AG09309 (cell line): Measurements from ENCODE around the gene TEKT2.

Experiments
- DNase-seq: peaks from one replicate; pipeline ENCODE4 v3.0.0-alpha.2; 2010; ENCODE audit warnings: low read depth
- H3K4me3 ChIP-seq: 2 replicates; pipeline ENCODE4 v1.5.1; 2011; ENCODE audit warnings: mild to moderate bottlenecking, low read depth, low read length, moderate library complexity; ENCODE audit not compliant: control insufficient read depth
- TF ChIP-seq, protein P1 (sequence below): IDR thresholded peaks from 2 replicates; pipeline ENCODE4 v1.5.1; 2011; ENCODE audit warnings: mild to moderate bottlenecking, low read depth, low read length, inconsistent platforms; ENCODE audit not compliant: insufficient read depth, control insufficient read depth; ENCODE audit errors: missing control alignments

The TEKT2 gene

DNA sequence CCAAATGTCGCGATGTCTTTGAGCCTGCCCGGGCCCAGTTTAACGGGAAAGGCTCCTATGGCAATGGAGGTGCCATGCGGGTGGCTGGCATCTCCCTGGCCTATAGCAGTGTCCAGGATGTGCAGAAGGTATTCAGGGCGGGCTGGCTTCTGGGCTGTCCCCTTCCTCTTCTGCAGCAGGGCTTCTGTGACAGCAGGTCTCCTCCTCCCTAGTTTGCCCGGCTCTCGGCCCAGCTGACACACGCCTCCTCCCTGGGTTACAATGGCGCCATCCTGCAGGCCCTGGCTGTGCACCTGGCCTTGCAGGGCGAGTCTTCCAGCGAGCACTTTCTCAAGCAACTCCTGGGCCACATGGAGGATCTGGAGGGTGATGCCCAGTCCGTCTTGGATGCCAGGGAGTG, 7.8 kb downstream of the TEKT2 start:
- no peak for DNase-seq
- TF ChIP-seq, protein P1, sequence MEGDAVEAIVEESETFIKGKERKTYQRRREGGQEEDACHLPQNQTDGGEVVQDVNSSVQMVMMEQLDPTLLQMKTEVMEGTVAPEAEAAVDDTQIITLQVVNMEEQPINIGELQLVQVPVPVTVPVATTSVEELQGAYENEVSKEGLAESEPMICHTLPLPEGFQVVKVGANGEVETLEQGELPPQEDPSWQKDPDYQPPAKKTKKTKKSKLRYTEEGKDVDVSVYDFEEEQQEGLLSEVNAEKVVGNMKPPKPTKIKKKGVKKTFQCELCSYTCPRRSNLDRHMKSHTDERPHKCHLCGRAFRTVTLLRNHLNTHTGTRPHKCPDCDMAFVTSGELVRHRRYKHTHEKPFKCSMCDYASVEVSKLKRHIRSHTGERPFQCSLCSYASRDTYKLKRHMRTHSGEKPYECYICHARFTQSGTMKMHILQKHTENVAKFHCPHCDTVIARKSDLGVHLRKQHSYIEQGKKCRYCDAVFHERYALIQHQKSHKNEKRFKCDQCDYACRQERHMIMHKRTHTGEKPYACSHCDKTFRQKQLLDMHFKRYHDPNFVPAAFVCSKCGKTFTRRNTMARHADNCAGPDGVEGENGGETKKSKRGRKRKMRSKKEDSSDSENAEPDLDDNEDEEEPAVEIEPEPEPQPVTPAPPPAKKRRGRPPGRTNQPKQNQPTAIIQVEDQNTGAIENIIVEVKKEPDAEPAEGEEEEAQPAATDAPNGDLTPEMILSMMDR = no peak
- H3K4me3 ChIP-seq = no peak overlapping the region

DNA sequence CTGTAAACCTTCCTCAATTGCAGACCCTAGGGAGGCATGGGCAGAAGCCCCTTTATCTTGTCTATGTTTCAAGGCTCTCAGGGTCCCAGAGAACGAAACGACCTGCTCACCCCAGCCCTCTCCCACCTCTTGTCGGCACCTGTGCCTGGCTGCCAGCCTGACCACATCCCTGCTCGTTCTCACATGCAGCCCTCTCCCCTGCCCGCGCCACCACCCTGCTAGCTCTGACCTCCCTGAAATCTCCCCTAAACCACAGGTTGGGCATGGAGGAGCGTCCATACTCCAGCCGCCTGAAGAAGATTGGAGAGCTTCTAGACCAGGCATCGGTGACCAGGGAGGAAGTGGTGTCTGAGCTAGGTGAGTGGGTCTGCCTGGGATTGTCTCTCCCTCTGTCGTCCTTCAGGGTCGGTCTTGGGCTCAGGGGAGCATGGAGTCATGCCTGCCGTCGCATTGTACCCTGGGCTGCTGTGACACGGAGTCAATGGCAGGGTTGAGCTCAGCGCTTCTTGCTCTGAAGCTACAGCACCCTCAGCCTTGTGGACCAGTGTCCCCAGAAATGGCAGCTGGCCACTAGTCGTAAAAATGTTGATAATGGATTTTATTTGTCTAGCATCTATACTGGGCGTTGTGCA, 8.4 kb downstream of the TEKT2 start:
- no peak for DNase-seq
- no peak overlapping the region for H3K4me3 ChIP-seq
- TF ChIP-seq, protein P1 = no peak

DNA sequence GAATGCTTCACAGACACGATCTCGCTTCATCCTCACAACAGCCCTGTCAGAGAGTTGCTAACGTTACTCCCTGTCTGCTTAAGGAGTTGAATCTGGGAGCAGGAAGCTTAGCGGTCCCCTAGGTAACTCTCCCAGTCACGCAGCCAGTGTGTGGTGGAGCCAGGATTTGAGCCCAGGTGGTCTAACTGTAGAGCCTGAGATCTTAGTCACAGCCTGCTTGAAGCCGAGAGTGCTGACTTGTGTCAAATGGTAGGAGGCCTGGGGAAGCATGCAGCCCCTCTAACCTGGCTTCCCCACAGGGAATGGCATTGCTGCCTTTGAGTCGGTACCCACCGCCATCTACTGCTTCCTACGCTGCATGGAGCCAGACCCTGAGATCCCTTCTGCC, 8.9 kb downstream of the TEKT2 start:
- TF ChIP-seq, protein P1 = no peak
- no peak overlapping the region for H3K4me3 ChIP-seq
- no peak for DNase-seq

DNA sequence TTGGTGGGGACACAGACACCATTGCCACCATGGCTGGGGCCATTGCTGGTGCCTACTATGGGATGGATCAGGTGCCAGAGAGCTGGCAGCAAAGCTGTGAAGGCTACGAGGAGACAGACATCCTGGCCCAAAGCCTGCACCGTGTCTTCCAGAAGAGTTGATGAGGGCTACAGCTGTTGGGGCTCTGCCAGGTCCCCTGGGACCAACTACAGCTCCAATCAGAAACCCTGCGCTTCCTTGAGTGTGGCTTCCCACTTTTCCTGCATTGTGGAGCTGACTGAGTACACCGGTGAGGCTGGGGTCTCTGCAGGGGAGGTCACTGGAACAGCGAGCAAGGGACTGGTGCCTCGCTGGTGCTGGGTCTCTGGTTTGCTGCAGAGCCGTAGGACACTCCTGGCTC, 9.3 kb downstream of the TEKT2 start:
- TF ChIP-seq, protein P1 = no peak
- DNase-seq = no peak
- no peak overlapping the region for H3K4me3 ChIP-seq

DNA sequence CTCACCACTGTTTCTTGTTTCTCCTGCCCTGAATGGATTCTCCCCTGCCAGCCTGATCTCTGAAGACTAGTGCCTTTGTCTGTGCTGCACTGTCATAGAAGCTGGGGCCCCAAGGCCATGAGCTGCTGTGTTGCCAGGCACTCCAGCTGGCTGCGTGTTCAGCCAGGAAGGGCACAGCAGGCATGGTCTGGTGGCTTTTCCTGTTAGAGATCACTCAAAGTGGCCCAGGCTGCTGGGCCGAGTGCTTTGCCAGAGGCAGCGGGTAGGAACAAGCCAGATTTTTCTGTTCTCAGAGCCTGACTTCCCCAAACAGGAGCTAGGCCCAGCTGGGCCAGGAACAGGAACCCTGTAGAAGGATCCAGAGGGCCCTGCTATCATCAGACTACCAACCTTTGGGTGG, 10.0 kb downstream of the TEKT2 start:
- no peak for DNase-seq
- H3K4me3 ChIP-seq = no peak overlapping the region
- TF ChIP-seq, protein P1 = no peak

DNA sequence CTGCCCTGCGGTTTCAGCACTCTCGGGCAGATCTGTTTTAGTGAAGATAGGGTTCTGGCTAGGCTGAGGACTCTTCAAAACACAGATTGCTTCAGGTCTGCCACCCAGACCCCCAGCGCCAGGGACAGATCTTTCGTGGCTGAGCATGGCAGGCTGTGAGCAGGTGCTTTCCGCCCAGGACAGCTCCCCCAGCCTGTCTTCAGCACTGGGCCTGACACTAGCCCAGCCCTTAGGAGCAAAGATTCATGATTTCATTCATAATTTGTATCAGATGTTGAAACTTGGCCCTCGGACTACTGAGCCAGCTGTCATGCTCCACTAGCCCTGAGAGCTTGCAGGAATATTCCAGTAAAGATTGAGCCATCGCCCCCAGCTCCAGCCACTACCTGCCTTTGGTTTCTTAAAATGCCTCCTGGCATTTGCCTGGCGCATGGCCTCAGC, 10.7 kb downstream of the TEKT2 start:
- no peak overlapping the region for H3K4me3 ChIP-seq
- TF ChIP-seq, protein P1 = no peak
- DNase-seq = no peak

DNA sequence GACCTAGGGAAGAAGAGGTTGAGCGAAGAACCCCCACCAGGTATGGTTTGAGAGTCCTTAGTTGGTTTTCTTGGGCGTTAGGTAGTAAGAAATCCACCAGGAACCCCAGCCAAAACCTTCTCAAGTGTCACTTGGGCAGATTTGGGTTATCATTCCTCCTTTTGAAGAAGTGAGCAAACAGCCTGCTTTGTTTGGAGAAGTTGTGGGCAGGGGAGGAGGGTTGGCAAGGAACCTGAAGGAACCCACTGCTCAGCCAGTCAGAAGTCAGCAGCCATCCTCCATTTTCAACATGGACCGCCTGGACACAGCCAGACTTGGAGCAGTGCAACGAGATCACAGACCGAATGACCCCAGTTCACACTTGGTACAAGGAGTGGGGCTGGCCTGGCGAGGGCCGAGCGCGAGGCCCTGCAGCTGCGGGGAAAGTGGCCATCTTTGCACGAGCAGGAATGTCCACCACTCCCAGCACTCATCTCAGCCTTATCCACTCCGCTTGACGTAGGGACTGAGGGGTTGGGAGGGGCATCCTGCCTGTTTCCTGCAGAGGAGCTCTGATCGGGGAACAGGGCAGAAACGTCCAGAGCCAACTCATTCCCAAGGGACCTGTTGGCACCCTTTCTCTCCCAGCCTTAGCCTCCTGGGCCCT, 12.0 kb downstream of the TEKT2 start:
- TF ChIP-seq, protein P1 = no peak
- H3K4me3 ChIP-seq = no peak overlapping the region
- no peak for DNase-seq
